Stomach (tissue), 4 donors: ENCODE data around the gene CCDC24.

Source experiments
- CTCF ChIP-seq, 7 experiments: fragments of 450-650 bp in 4 of 7; fragments of 200-600 bp in 3 of 7; sonication (generic) in 3 of 7; IDR thresholded peaks; one replicate each; pipeline ENCODE4 v1.5.1; 2016 to 2019; ENCODE audit warnings: antibody characterized with exemption in 7 of 7, control low read depth in 2 of 7, mild to moderate bottlenecking in 1 of 7
- EP300 ChIP-seq: sonication (generic); formaldehyde crosslinking; IDR thresholded peaks from one replicate; pipeline ENCODE4 v1.6.1; 2017; ENCODE audit warnings: antibody characterized with exemption
- POLR2A ChIP-seq, 4 donors: fragments of 450-650 bp; IDR thresholded peaks; one replicate each; pipeline ENCODE4 v1.6.1; 2016; ENCODE audit warnings: antibody characterized with exemption in 4 of 4, control low read depth in 2 of 4, mild to moderate bottlenecking in 1 of 4, moderate library complexity in 1 of 4

- TF ChIP-seq POLR2A (IDR thresholded peaks at IDR 0.05) (no peak), CTCF (IDR thresholded peaks at IDR 0.05) (no peak), EP300 (no peak)
These were observed 8.6 kb upstream of the CCDC24 start for GRCh38 chr1:43982808-43983207.
